ENCODE measurements around the gene OR51B4.

- TF ChIP-seq ZSCAN5A (tag by site-specific recombination; IDR thresholded peaks at IDR 0.05) (no peak), ZBTB7A (tag by site-specific recombination; IDR thresholded peaks at IDR 0.05; ENCODE audit: low read depth) (no peak), CTCF (tag by site-specific recombination; IDR thresholded peaks at IDR 0.05) (no peak), REST (tag by site-specific recombination; IDR thresholded peaks at IDR 0.05) (no peak), KLF1 (tag by site-specific recombination; IDR thresholded peaks at IDR 0.05) (no peak), ZEB2 (tag by site-specific recombination; IDR thresholded peaks at IDR 0.05) (no peak)
These were observed 27.4 kb downstream of the OR51B4 start for GRCh38 chr11:5274395-5274794.
